T-helper 9 cell (primary cell): ENCODE measurements around the gene PLPP1.

ENCODE experiments used
- DNase-seq: peaks from one replicate; pipeline ENCODE4 v3.0.0-alpha.2; 2020

Gene PLPP1

DNA sequence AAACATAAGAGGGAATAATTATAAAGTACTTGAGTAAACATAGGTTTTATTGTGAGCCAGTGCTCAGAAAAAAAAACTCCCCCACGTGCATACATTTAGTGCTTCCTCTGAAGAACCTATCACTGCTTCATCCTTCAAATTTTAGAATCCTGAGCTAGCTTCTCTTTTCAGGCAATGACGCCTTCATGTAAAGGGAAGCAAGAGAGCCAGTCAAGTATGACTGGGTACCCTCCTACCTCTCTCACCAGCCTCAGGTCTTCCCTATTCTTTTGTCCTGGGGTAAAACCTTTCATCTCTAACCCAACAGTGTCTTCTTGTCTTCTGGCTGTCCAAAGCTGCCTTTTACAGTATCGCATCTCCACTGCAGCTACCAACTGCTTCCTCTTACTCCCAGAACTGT lies 32.0 kb downstream of the PLPP1 start:
- no peak for DNase-seq

DNA sequence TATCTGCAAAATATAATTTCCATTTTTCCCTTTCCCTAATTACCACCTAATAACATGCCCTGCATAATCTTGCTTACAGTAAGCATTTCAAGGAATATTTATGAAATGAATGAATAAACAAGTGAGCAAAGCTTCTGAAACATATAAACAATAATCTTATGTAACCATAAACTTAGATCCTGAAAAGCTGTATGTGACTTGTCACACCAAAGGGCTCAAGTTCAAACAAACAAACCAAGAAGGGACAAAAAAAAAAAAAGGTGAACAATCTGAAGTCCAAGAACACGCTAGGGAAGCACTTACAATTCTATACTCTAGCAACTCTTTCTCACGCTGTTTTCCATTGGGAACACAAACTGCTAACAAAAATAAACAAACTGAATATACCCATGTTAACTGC lies 36.3 kb downstream of the PLPP1 start:
- no peak for DNase-seq

DNA sequence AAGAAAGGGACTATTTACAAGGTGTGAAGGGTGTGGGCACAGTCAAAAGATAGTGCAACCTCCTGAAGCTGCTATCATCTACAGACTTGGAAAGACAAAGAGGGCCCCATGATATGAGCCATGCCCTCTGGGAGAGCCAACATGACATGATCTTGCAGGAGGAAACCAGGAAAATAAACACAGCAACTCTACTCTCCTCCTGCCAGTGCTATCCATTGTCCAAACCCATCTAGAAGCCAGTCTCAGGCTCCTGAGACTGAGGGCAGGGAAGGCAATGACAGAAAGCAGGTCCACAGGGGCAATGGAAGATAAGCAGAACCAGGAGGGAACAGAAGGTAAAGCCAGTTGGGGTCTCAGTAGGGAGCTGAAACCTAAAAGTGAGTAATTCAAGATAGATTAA lies 37.1 kb downstream of the PLPP1 start:
- no peak for DNase-seq

DNA sequence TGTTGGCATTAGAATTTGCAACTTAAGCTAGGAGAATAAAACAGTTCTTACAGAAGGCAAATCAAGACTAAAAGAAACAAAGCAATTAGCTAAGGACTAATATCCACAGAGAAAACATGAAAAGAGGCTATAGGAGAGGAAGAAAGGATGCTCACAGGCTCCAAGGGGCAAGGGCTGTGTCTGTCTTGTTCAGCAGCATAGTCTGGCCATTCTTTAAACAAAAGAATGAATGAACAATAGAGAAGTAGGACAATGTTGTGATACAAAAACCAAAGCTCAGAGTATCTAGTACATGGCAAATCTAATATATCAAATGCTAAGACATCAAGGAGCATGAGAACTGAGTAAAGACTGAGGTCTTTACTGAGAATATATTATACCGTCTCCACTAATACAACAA lies 39.5 kb downstream of the PLPP1 start:
- no peak for DNase-seq

DNA sequence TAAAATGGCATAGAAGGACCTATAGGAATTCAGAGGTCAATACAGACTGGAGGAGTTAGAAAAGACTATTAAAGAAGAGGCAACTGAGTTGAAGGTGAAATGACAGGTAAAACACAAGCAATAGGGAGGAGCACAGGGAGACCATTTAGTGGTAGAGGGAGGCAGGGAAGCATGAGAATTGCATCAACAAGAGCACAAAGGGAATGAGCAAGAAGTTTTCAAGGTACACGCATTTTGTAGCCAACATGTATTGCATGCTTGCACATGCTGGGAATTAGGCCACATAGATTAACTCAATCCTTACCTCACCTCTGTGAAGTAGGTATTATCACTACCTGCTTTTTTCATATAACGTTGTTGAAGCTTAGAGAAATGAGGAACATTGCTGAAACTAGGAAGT lies 42.3 kb downstream of the PLPP1 start:
- DNase-seq = no peak

DNA sequence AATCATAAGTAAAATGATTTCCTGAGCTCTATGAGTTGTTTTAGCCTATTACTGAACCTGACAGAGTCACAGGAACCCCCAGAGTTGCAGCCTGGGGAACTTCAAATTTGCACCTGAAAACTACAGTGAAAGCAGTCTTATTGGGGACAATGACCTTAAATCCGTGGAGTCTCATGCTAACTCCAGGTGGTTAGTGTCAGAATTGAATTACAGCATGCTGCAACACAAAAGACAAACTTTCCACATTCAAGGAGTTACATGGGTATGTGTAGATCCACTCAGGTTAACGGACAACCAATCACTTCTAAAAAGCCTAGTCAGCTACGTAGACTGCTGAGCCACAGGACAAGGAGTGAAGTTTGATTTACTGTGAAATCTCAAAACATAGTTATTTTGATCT lies 49.7 kb downstream of the PLPP1 start:
- DNase-seq = no peak

DNA sequence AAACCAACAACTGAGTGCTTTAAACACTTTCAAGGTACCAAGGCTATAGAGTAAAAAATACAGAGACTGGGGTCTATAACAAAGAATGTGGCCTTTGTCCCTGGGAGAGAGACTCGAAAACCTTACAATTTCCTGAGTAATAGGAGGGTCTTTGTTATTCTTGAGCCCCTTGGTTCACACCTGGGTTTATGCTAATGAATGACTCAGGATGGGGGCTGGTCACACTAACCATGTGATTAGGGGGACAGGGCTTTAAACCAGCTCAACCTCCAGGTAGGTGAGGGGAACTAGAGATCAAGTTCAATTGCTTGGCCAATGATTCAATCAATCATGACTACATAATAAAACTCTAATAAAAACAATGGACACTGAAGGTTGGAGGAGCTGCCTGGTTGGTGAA lies 50.2 kb downstream of the PLPP1 start:
- DNase-seq = no peak

DNA sequence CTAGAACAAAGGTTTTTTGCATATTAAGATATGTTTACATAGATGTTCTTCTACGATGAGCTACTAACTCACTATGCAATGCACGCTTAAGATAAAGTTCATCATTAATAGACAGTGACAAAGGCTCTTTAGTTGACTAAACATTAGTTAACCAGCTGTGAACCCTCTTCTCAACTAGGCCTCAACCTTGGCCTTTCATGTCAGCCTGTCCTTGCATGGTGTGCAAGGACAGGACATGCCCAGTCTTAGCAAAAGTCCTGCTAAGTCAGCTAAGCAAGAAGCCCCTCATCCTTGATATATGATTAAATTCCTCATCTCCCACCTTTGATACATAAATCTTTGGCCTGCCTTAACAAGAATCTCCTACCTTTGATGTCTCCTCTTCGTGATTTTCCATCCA lies 50.9 kb downstream of the PLPP1 start:
- no peak for DNase-seq

DNA sequence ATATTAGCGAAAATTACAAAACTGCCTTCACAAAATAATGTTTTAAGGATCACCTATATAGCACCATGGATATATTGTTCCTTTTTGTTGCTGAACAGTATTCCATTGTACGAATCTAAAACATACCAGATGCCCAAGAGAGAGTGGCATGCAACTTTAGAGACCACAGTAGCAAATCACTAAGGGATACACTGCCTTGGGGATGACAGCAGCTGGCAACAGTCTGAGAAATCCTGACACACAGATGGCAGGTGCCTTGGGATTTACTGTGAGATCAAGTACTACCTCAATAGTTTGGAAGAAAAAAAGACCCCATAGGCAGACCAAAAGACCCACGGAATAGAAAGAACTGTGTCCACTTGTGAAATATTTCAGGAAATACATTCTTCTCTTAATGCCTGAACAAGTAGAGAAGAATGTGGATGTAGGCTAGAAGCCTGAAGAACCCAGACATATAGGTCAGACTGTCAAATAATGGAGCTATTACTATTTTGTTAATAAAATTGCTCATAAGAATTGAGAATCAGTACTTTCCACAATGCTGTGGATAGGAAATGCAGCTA lies 53.4 kb downstream of the PLPP1 start:
- no peak for DNase-seq

DNA sequence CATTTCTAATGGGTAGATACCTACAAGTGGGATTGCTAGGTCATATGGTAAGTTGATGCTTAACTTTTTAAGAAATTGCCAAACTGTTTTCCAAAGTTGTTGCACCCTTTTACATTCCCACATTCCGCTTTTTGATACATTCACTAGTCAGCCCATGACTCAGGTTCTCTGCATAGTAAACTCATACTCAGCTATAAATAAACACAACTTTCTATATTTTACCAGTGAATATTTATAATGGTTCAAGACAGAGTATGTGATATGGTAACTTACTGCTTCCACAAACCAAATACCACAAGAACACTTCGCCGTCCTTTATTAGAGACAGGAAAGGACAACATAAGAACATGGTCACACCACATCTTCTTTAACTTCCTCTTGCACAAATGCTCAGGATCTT lies 54.0 kb downstream of the PLPP1 start:
- no peak for DNase-seq

DNA sequence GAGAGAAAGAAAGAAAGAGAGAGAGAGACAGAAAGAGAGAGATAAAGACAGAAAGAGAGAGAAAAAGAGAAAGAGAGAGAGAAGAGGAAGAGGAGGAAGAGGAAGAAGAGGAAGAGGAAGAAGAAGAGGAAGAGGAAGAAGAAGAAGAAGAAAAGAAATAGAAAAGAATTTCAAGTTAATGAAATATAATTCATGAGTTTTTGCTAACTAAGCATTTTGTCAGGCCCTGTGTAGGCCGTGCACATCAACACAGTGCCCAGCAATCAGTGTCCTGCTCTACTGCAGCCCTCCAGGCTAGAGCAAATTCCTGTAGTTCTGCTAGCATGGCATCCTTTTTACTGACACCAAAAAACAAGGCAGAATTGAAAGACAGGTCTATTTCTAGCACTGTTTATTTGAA lies 62.1 kb downstream of the PLPP1 start:
- DNase-seq = no peak

DNA sequence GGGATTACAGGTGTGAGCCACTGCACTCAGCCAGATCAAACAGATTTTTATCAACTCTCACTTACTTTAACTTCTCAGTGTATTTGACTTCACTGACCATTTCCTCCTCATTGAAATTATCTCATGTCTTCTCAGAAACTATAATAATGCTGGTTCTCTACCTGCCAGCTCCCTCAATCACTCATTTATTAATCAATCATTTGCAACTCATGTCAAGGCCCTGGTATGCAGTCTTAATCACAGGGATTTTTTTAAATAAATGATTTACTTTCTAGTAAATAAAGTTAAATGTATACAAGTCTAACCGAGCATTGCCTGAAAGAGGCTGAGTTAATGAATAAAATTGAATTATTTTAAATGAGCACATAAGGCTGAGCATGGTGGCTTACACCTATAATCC lies 63.3 kb downstream of the PLPP1 start:
- no peak for DNase-seq

DNA sequence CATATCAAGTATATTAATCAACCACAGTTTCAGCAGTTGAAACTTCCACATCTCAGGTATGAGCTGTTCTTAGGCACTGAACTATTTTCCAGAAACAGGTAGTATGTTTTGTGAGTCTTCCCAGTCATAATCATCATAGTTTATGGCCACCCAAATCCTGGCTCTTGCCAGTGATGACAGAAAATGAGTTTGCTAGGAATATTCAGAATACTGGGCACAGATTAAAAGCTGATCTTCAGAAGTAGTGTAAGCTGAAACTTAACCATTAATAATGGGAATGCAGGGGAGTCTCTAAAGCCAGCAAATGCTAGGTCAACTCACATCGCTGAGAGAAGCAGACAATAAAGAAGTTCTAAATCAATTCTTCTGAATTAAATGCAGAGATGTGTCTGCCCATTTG lies 64.5 kb downstream of the PLPP1 start:
- no peak for DNase-seq

DNA sequence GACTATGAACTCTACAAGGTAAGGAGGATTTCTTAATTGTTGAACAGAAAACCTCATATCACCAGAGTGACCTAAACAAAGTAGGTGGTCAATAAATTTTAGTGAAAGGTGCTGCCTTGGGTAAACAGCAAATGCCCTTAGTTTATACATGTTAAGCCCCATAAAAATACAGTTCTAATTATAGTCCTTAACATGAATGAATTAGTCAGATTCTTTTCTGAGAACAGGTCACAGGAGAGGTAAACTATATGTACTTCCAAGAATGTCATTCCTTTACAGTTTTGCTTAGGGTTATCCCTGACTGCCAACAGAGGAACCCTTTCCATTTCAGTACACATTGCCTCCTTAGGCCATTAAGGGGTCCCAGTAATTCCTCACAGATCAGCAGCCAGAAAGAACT lies 64.9 kb downstream of the PLPP1 start:
- DNase-seq = no peak

DNA sequence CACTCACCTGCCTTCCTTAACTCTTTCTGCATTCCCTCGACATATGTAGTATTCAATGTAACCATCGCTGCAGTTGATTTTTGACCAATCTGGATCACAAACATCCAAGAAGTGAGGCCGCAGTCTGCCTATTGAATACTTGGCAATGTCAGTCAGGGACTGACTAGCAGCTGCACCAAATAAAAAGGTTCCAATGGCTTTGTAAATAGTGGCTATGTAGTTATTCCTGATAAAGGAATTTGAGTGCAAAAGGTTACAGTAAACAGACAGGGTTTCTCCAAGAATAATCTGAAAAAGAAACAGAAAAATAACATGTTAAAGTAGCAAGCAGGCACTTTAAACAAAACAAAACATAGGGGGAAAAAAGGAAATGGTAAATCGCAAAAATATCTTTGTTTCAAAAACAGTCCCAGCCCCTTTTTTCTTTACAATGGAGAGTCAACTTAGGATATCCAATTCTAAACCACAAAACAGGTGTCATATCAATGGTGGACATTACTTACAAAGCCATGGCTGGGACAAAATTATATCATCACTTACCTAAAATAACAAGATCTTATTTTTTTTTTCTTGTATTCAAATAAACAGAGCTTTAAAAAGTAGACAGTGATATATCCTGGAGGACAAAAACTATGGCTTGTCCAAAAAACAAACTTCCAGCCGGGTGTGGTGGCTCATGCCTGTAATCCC lies 66.8 kb downstream of the PLPP1 start:
- no peak for DNase-seq

DNA sequence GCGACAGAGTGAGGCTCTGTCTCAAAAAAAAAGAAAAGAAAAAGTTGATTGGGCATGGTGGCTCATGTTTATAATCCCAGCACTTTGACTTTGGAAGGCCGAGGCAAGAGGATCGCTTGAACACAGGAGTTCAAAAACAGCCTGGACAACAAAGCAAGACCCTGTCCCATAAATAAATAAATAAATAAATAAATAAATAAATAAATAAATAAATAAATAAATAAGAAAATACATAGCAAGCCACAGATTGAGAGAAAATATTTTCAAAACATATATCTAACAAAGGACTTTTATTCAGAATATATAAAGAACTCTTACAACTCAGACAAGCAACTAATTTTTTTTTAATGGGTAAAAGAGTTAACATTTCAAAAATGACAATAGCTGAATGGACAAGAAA lies 71.2 kb downstream of the PLPP1 start:
- DNase-seq = no peak

DNA sequence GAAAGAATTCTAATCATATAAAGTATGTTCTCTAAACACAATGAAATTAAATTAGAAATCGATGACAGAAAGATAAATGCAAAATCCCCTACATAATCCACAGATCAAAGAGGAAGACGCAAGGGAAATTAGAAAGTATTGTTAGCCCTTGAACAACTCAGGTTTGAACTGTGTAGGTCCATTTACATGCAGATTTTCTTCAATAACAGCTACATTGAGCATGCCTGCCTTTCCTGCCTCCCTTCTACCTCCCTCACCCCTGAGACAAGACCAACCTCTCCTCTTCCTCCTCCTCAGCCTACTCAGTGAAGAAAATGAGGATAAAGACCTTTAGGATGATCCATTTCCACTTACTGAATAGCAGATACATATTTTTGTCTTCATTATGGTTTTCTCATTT lies 75.2 kb downstream of the PLPP1 start:
- no peak for DNase-seq

DNA sequence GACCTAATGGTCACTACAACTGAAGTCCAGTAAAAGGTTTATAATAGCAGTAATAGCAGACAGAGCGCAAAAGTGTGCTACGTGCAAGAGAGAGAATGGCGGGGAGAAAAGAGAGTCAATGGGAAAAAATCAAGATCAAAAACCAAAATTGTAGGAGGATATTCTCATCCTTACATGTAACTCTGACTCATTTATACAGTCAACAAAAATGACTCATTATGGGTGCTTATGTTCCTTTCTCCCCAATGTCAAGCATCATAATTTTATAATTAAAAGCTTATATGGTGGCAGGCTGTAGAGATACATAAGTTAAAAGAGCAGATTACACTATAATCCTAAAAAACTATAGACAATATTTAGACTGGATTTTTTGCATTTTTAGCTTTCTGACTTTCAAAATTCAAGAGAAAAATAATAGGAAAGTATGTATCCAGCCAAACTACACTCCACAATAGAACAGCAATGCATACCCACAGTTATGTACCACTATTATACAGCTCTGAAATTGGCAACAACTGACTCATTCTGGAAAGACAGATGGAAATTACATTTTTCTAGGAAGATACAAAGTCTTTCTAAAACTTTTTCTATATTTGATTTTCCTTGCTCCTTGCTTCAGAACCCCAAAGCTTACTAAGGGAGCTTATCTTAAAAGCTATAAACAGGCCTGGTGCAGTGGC lies 78.4 kb downstream of the PLPP1 start:
- DNase-seq = no peak

DNA sequence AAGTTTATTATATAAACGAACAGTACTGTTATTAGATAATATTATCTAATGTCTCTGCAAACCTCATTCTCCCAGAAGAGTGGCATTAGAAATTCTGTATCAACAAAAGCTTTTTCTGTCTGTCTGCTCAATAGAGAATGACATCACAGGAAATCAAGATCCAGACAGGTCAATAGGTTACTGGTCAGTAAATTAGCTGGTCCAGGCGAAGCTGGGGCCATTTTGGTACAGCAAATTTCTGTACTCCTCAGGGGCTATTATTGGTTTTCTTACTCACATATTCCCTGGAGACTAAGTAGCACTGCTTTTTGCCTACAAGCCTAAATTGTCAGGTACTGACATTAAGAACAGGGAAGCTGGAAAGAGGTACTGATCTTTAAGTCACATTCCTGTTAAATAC lies 80.5 kb downstream of the PLPP1 start:
- DNase-seq = no peak

DNA sequence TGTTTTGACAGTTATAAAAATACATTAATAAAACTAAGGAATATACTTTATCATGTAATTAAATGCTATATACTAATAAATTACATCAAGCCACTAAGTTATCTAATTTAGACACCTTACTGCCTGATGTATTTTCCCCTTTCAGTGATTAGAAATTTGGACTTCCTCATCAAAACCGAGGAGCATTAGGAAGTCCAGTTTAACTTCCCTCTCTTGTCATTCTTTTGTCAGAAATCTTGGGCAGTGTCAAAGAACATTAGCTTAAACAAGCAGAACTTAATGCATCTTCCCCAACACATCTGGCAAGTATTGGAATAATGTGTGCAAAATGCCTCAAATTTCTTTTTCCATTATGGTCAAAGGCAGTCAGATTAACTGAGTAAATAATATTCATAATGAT lies 81.6 kb downstream of the PLPP1 start:
- DNase-seq = no peak

DNA sequence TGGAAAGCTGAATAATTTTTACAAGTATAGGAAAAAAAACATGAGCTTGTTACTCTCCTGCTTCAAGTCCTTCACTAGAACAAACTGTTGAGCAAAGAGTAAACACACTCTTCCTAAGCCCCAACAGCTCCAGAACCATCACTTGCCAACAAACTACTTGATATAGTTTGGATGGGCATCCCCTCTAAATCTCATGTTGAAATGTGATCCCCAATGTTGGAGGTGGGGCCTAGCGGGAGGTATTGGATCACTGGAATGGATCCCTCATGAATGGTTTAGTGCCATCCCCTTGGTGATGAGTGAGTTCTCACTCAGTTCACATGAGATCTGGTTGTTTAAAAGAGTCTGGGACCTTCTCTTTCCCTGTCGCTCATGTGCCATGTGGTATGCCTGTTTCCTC lies 82.8 kb downstream of the PLPP1 start:
- no peak for DNase-seq

DNA sequence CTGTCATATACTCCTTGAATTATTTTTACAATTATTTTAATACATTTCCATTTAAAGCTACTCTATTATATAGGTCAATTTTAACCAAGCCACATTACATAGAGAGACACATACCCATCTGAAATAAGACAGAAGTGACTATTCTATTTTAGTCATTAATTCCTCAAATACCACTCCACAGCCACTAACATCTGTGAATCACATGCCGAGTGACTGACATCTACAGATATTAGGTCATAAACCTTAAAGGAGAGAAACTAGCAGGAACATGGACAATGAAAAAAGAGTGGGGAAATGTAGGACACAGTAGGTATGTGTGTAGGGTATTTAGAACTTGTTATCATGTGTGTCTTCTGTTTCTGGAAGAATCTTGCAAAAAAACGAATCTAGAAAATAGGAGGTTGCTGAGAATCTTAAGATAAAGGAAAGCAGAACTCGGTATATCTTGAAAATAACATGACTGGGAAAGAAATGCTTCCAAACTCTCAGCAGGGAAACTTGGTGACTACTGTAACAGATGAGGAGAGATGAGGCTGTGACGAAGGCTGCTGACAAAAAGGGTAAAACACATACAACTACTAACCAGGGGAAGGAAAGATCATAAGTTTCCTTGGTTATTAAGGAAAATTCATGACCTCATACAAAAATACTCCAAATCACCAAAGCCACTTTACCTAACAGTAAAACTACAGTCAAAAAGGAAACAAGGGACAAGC lies 84.6 kb downstream of the PLPP1 start:
- no peak for DNase-seq

DNA sequence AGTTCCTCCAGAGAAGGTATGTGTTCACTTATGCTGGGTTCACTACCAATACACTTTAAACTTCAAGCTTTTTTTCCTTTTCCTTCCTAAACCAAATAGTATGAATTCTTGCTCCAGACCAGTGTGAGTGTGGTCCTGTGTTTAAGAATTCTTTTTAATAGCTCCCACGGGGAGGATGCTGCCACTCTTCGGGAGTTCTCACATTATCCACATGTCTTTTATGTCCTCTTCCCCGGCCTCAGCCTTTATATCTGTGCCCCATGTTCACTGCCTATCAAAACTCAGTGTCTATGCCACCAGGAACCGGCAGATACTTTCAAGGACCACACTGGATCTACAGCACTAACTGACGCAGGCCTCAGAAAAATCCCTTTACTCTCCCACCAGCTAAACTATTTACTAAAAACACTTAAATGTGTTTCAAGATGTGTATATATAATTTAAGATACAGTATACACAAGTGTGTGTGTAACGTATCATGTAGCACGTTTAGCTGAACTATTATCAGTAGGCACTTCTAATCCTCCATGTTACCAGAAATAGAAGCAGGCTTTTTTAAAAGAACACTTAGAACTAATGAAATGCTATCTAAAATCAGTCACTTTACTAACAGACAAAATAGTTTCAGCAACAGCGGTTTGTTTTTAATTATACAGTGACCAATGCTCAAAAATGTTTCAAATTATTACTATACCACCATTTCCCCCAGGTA lies 88.0 kb downstream of the PLPP1 start:
- DNase-seq = no peak
